ENCODE results near the gene MRPS18B. TPM values are rescaled to one million over a fixed set of nuclear protein-coding genes. Genes with fewer than 3 reads are reported as not detected.

MRPS18B gene
- total and polyA plus RNA-seq, 2 donors from 2014 or later: 62.1 to 135 TPM

GRCh38 chr6:30572148-30572547 lies 45.5 kb upstream of the MRPS18B start:
- H3K4me3 ChIP-seq (ENCODE audit: low read length in 3 of 3): peak overlapping the region; percentile 90 to 92 (median 90)
- peaks cover 0 to 7% (median 2%) of the 10 kb centered on the region in 3 donors for H3K36me3 ChIP-seq (ENCODE audit: control insufficient read depth in 2 of 3, insufficient read depth in 3 of 3, low read length in 3 of 3)
- no peaks in the 10 kb centered on the region for H3K27me3 ChIP-seq (ENCODE audit: control insufficient read depth, insufficient read depth, low read length)
- H3K9ac ChIP-seq (ENCODE audit: low read length in 3 of 3): peak overlapping the region; percentile 79 to 90 (median 86)
- H3K27ac ChIP-seq (ENCODE audit: low read depth in 2 of 2, low read length in 2 of 2): peak overlapping the region in 1 of 2 donors; percentile 97
- peaks cover 0 to 29% (median 24%) of the 10 kb centered on the region in 3 donors for H3K4me1 ChIP-seq (ENCODE audit: control insufficient read depth in 2 of 3, insufficient read depth in 2 of 3, low read depth in 1 of 3, low read length in 3 of 3)
- intact Hi-C loops (cut with DNase I): no loop called here
- TF ChIP-seq, protein P1, sequence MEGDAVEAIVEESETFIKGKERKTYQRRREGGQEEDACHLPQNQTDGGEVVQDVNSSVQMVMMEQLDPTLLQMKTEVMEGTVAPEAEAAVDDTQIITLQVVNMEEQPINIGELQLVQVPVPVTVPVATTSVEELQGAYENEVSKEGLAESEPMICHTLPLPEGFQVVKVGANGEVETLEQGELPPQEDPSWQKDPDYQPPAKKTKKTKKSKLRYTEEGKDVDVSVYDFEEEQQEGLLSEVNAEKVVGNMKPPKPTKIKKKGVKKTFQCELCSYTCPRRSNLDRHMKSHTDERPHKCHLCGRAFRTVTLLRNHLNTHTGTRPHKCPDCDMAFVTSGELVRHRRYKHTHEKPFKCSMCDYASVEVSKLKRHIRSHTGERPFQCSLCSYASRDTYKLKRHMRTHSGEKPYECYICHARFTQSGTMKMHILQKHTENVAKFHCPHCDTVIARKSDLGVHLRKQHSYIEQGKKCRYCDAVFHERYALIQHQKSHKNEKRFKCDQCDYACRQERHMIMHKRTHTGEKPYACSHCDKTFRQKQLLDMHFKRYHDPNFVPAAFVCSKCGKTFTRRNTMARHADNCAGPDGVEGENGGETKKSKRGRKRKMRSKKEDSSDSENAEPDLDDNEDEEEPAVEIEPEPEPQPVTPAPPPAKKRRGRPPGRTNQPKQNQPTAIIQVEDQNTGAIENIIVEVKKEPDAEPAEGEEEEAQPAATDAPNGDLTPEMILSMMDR (IDR thresholded peaks at IDR 0.05; ENCODE audit: borderline replicate concordance, extremely low read depth, insufficient read depth): no peak
- H3K9me3 ChIP-seq (ENCODE audit: control insufficient read depth in 2 of 3, insufficient read depth in 1 of 3, low read length in 3 of 3): no peaks in the 10 kb centered on the region
- FAIRE-seq (no peak), DNase-seq (no peak)

DNA sequence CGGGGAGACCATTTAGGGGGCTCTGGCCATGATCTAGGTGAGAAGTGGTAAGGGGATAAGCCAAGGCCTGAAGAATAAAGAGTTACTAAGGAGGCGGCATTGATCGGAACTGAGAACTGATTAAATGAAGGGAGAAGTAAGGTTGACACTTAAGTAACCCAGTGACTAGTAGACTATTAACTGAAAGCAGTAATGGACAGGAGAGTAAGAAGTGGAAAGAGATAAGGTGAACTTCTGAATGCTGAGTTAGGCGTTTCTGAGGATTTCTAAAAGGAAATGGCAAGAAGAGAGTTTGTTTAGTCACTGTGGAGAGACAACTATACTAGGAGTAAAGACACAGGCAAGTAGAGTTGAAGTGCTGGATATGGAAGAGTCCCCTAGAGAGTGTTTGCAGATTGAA lies 44.5 kb upstream of the MRPS18B start:
- no peak overlapping the region for H3K27ac ChIP-seq (ENCODE audit: low read depth in 2 of 2, low read length in 2 of 2)
- H3K36me3 ChIP-seq (ENCODE audit: control insufficient read depth in 2 of 3, insufficient read depth in 3 of 3, low read length in 3 of 3): peaks cover 4 to 16% (median 9%) of the 10 kb centered on the region in 3 donors
- H3K9me3 ChIP-seq (ENCODE audit: control insufficient read depth in 2 of 3, insufficient read depth in 1 of 3, low read length in 3 of 3): no peaks in the 10 kb centered on the region
- FAIRE-seq (no peak), DNase-seq (no peak)
- H3K4me3 ChIP-seq (ENCODE audit: low read length in 3 of 3): peak overlapping the region in 1 of 3 donors; percentile 90
- H3K4me1 ChIP-seq (ENCODE audit: control insufficient read depth in 2 of 3, insufficient read depth in 2 of 3, low read depth in 1 of 3, low read length in 3 of 3): peaks cover 0 to 29% (median 24%) of the 10 kb centered on the region in 3 donors
- intact Hi-C loops (cut with DNase I): no loop called here
- TF ChIP-seq, protein P1 (IDR thresholded peaks at IDR 0.05; ENCODE audit: borderline replicate concordance, extremely low read depth, insufficient read depth): no peak
- no peaks in the 10 kb centered on the region for H3K27me3 ChIP-seq (ENCODE audit: control insufficient read depth, insufficient read depth, low read length)
- peak overlapping the region in 1 of 3 donors; percentile 24 for H3K9ac ChIP-seq (ENCODE audit: low read length in 3 of 3)

DNA sequence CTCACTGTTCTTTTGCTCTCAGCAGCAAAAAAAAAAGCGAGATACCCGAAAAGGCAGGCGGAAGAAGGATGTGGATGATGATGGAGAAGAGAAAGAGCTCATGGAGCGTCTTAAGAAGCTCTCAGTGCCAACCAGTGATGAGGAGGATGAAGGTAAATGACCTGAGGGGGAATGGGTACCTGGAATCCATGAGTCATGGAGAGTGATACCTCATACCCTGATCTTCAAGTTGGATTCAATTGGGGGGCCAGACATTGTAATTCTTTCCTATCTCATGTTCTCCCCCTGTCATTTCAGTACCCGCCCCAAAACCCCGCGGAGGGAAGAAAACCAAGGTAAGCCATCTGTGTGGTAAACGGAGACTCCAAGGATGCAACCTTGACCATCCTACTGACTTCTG lies 39.6 kb upstream of the MRPS18B start:
- peaks cover 12 to 46% (median 30%) of the 10 kb centered on the region in 3 donors for H3K36me3 ChIP-seq (ENCODE audit: control insufficient read depth in 2 of 3, insufficient read depth in 3 of 3, low read length in 3 of 3)
- H3K4me3 ChIP-seq (ENCODE audit: low read length in 3 of 3): no peak overlapping the region
- H3K9me3 ChIP-seq (ENCODE audit: control insufficient read depth in 2 of 3, insufficient read depth in 1 of 3, low read length in 3 of 3): no peaks in the 10 kb centered on the region
- no peak for FAIRE-seq
- H3K27me3 ChIP-seq (ENCODE audit: control insufficient read depth, insufficient read depth, low read length): no peaks in the 10 kb centered on the region
- no peak overlapping the region for H3K27ac ChIP-seq (ENCODE audit: low read depth in 2 of 2, low read length in 2 of 2)
- peaks cover 0 to 8% (median 7%) of the 10 kb centered on the region in 3 donors for H3K4me1 ChIP-seq (ENCODE audit: control insufficient read depth in 2 of 3, insufficient read depth in 2 of 3, low read depth in 1 of 3, low read length in 3 of 3)
- TF ChIP-seq, protein P1 (IDR thresholded peaks at IDR 0.05; ENCODE audit: borderline replicate concordance, extremely low read depth, insufficient read depth): no peak
- intact Hi-C loops (cut with DNase I): no loop called here
- H3K9ac ChIP-seq (ENCODE audit: low read length in 3 of 3): no peak overlapping the region
- DNase-seq: no peak

DNA sequence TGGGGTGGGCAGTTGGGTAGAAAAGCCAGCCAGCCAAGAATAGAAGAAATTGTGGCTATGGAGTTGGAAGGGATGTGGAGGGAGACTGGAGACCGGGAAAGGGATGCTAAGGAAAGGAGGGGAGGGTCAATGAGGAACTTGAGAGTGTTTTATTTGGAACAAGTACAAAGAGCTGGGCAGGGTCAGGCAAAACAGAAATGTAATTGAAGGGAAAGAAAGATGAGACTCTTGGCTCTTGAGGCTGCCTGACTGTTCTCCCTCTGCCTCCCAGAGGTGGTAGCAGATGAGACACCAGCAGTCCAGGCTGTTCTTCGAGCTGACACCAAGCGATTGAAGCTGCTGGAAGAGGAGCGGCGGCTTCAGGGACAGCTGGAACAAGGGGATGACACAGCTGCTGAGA lies 33.7 kb upstream of the MRPS18B start:
- Histone ChIP-seq H3K36me3 (ENCODE audit: control insufficient read depth in 2 of 3, insufficient read depth in 3 of 3, low read length in 3 of 3) (peaks cover 12 to 70% (median 50%) of the 10 kb centered on the region in 3 donors), H3K9me3 (ENCODE audit: control insufficient read depth in 2 of 3, insufficient read depth in 1 of 3, low read length in 3 of 3) (no peaks in the 10 kb centered on the region), H3K4me1 (ENCODE audit: control insufficient read depth in 2 of 3, insufficient read depth in 2 of 3, low read depth in 1 of 3, low read length in 3 of 3) (no peaks in the 10 kb centered on the region), H3K27me3 (ENCODE audit: control insufficient read depth, insufficient read depth, low read length) (no peaks in the 10 kb centered on the region), H3K27ac (ENCODE audit: low read depth in 2 of 2, low read length in 2 of 2) (no peak overlapping the region), H3K9ac (ENCODE audit: low read length in 3 of 3) (no peak overlapping the region), H3K4me3 (ENCODE audit: low read length in 3 of 3) (no peak overlapping the region)
- DNase-seq (peak in 1 of 5 donors; percentile 17), FAIRE-seq (no peak)
- TF ChIP-seq, protein P1 (IDR thresholded peaks at IDR 0.05; ENCODE audit: borderline replicate concordance, extremely low read depth, insufficient read depth): no peak
- intact Hi-C loops (cut with DNase I): no loop called here
